ENCODE results near the gene TDRD10. TPM values are rescaled to one million over a fixed set of nuclear protein-coding genes. Genes with fewer than 3 reads are reported as not detected.
"Not testable (repeated sequence)": the region's sequence is repeated elsewhere in the genome, so short reads cannot be mapped to it uniquely, and the experiment has no call there.

TDRD10 gene
- total RNA-seq, 1 donor, result not detected

GRCh38 chr1:154469844-154470560, 32.0 kb upstream of the TDRD10 start:
- Histone ChIP-seq H3K27me3 (ENCODE audit: insufficient read depth, low read length) (no peaks in the 10 kb centered on the region), H3K9me3 (ENCODE audit: low read depth, low read length) (no peaks in the 10 kb centered on the region), H3K4me1 (ENCODE audit: insufficient read depth, low read length) (peaks cover 42% of the 10 kb centered on the region), H3K4me3 (ENCODE audit: low read length) (no peak overlapping the region)

DNA sequence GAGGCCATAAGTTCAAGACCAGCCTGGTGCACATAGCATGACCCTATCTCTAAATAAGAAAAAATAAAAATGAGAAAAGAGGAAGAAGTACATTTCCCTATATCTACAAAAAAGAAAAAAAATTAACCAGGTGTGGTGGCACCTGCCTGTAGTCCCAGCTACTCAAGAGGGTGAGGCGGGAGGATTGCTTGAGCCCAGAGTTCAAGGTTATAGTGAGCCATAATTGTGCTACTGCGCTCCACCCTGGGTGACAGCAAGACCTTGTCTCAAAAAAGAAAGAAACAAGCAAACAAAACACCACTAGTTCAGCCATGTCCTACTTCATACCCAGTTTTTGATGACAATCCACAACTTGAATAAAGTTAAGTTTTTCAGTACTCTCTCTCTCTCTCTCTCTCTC, 30.7 kb upstream of the TDRD10 start:
- Histone ChIP-seq H3K27me3 (ENCODE audit: insufficient read depth, low read length) (no peaks in the 10 kb centered on the region), H3K4me1 (ENCODE audit: insufficient read depth, low read length) (peaks cover 29% of the 10 kb centered on the region), H3K4me3 (ENCODE audit: low read length) (no peak overlapping the region), H3K9me3 (ENCODE audit: low read depth, low read length) (no peaks in the 10 kb centered on the region)

DNA sequence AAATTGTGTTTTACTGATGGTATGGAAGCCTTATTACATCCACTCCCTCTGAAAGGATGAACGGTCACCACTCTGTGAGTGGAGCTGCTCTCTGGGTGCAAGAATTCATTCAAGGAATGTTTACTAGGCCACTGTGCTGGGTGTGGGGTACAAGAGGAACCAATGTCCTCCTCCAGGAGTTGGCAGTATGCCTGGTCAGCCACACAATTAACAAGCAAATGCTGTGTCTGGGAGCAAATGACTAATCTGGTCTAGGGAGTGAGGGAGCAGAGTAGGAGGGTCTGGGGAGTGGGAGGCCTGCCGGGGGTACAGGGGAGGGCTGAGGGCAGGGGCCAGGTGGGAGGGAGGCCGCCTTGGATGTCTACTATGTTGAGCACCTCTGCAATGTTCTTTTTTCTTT, 27.2 kb upstream of the TDRD10 start:
- Histone ChIP-seq H3K27me3 (ENCODE audit: insufficient read depth, low read length) (no peaks in the 10 kb centered on the region), H3K4me3 (ENCODE audit: low read length) (no peak overlapping the region), H3K9me3 (ENCODE audit: low read depth, low read length) (no peaks in the 10 kb centered on the region), H3K4me1 (ENCODE audit: insufficient read depth, low read length) (peaks cover 26% of the 10 kb centered on the region)

- Histone ChIP-seq H3K9me3 (ENCODE audit: low read depth, low read length) (no peaks in the 10 kb centered on the region), H3K4me3 (ENCODE audit: low read length) (no peak overlapping the region)
These were observed 25.2 kb upstream of the TDRD10 start for GRCh38 chr1:154476791-154477190.

GRCh38 chr1:154478013-154478412, 24.0 kb upstream of the TDRD10 start:
- no peaks in the 10 kb centered on the region for H3K27me3 ChIP-seq (ENCODE audit: insufficient read depth, low read length)
- H3K9me3 ChIP-seq (ENCODE audit: low read depth, low read length), result no peaks in the 10 kb centered on the region
- H3K4me1 ChIP-seq (ENCODE audit: insufficient read depth, low read length), result peaks cover 27% of the 10 kb centered on the region
- H3K4me3 ChIP-seq (ENCODE audit: low read length), result no peak overlapping the region

More at GRCh38 chr1:154476791-154477190, 25.2 kb upstream of the TDRD10 start:
- Histone ChIP-seq H3K27me3 (ENCODE audit: insufficient read depth, low read length) (no peaks in the 10 kb centered on the region), H3K4me1 (ENCODE audit: insufficient read depth, low read length) (peaks cover 27% of the 10 kb centered on the region)

- Histone ChIP-seq H3K4me3 (ENCODE audit: low read length) (no peak overlapping the region), H3K4me1 (ENCODE audit: insufficient read depth, low read length) (peaks cover 27% of the 10 kb centered on the region), H3K9me3 (ENCODE audit: low read depth, low read length) (no peaks in the 10 kb centered on the region), H3K27me3 (ENCODE audit: insufficient read depth, low read length) (no peaks in the 10 kb centered on the region)
These were observed 23.4 kb upstream of the TDRD10 start for GRCh38 chr1:154478639-154479038.

GRCh38 chr1:154479764-154480421, 22.1 kb upstream of the TDRD10 start:
- H3K4me1 ChIP-seq (ENCODE audit: insufficient read depth, low read length), result peaks cover 22% of the 10 kb centered on the region
- H3K4me3 ChIP-seq (ENCODE audit: low read length), result no peak overlapping the region
- H3K9me3 ChIP-seq (ENCODE audit: low read depth, low read length), result no peaks in the 10 kb centered on the region
- H3K27me3 ChIP-seq (ENCODE audit: insufficient read depth, low read length), result no peaks in the 10 kb centered on the region

GRCh38 chr1:154481053-154481452, 21.0 kb upstream of the TDRD10 start:
- Histone ChIP-seq H3K4me1 (ENCODE audit: insufficient read depth, low read length) (peaks cover 33% of the 10 kb centered on the region), H3K9me3 (ENCODE audit: low read depth, low read length) (no peaks in the 10 kb centered on the region), H3K4me3 (ENCODE audit: low read length) (no peak overlapping the region), H3K27me3 (ENCODE audit: insufficient read depth, low read length) (no peaks in the 10 kb centered on the region)

GRCh38 chr1:154483941-154484803, 17.8 kb upstream of the TDRD10 start:
- Histone ChIP-seq H3K4me3 (ENCODE audit: low read length) (no peak overlapping the region), H3K27me3 (ENCODE audit: insufficient read depth, low read length) (no peaks in the 10 kb centered on the region), H3K9me3 (ENCODE audit: low read depth, low read length) (no peaks in the 10 kb centered on the region), H3K4me1 (ENCODE audit: insufficient read depth, low read length) (peaks cover 32% of the 10 kb centered on the region)

DNA sequence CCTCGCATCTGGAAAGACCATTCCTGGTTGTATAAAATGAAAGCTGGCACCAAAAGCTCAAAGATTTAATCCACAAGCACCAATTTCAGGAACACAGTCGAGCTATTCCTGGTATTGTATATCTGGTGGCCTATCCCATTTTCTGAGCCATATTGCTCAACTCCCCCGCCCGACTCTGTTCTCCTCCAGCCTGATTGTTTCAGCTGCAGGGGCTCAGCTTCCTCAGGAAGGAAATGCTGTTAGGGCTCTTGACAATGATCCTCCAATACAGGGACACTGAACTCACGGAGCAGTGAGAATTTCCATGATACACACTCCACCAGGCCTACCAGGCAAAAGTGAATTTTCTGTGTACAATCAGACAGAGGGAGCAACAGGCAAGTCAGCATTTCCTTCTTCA, 16.9 kb upstream of the TDRD10 start:
- Histone ChIP-seq H3K4me1 (ENCODE audit: insufficient read depth, low read length) (peaks cover 33% of the 10 kb centered on the region), H3K4me3 (ENCODE audit: low read length) (no peak overlapping the region), H3K9me3 (ENCODE audit: low read depth, low read length) (no peaks in the 10 kb centered on the region), H3K27me3 (ENCODE audit: insufficient read depth, low read length) (no peaks in the 10 kb centered on the region)

DNA sequence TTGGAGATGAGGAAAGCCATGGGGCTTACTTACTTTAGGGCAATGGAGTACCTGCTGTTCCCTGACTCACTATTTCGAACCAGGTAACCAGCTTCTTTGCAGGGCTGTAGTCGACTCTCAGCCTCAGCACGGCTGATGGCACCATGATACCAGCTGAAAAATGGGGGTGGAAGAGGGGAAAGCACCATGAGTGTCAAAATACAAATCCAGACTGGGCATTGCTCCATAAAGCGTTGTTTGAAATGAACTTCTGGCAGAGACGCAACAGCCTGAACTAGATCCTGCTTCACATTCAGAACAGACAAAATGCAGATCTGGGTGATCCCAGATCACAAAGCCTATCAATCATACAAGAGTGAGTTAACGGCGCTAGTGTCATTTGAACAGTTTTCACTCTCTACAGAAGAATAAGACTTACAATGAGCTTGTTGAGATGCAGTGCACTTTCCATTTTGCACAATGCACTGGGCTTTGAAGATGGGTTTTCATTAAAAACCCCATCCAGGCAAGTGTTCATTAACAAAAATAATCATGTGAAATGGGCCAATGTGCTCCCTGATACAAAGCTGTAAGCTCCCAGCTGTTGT, 16.0 kb upstream of the TDRD10 start:
- H3K4me1 ChIP-seq (ENCODE audit: insufficient read depth, low read length), result peaks cover 42% of the 10 kb centered on the region
- H3K27me3 ChIP-seq (ENCODE audit: insufficient read depth, low read length), result no peaks in the 10 kb centered on the region
- no peak overlapping the region for H3K4me3 ChIP-seq (ENCODE audit: low read length)
- H3K9me3 ChIP-seq (ENCODE audit: low read depth, low read length), result no peaks in the 10 kb centered on the region

GRCh38 chr1:154486756-154487155, 15.3 kb upstream of the TDRD10 start:
- H3K27me3 ChIP-seq (ENCODE audit: insufficient read depth, low read length); H3K4me3 ChIP-seq (ENCODE audit: low read length); H3K9me3 ChIP-seq (ENCODE audit: low read depth, low read length): not testable (repeated sequence)
- H3K4me1 ChIP-seq (ENCODE audit: insufficient read depth, low read length), result peaks cover 50% of the 10 kb centered on the region

- no peaks in the 10 kb centered on the region for H3K9me3 ChIP-seq (ENCODE audit: low read depth, low read length)
These were observed 13.1 kb upstream of the TDRD10 start for GRCh38 chr1:154488922-154489321.

GRCh38 chr1:154489695-154490274, 12.2 kb upstream of the TDRD10 start:
- H3K9me3 ChIP-seq (ENCODE audit: low read depth, low read length), result no peaks in the 10 kb centered on the region
- H3K27me3 ChIP-seq (ENCODE audit: insufficient read depth, low read length), result no peaks in the 10 kb centered on the region
- no peak overlapping the region for H3K4me3 ChIP-seq (ENCODE audit: low read length)
- H3K4me1 ChIP-seq (ENCODE audit: insufficient read depth, low read length), result peaks cover 71% of the 10 kb centered on the region

More at GRCh38 chr1:154488922-154489321, 13.1 kb upstream of the TDRD10 start:
- Histone ChIP-seq H3K27me3 (ENCODE audit: insufficient read depth, low read length) (no peaks in the 10 kb centered on the region), H3K4me1 (ENCODE audit: insufficient read depth, low read length) (peaks cover 71% of the 10 kb centered on the region), H3K4me3 (ENCODE audit: low read length) (no peak overlapping the region)

All from mononuclear cell (primary cell).